HFFc6 (cell line): ENCODE results near the gene GLG1. TPM values are rescaled to one million over a fixed set of nuclear protein-coding genes. Genes with fewer than 3 reads are reported as not detected.
A peak's percentile ranks its signal among the peaks of the same experiment; 100 is the strongest.

ENCODE experiments used
- DNase-seq: peaks from one replicate; pipeline ENCODE4 v3.0.0-alpha.2; 2018
- H3K27ac Mint-ChIP-seq: 2 replicates; pipeline ENCODE4 v1.8.0; 2020; ENCODE audit warnings: mild to moderate bottlenecking, mixed read lengths
- H3K27me3 Mint-ChIP-seq: 2 replicates; pipeline ENCODE4 v1.8.0; 2021; ENCODE audit warnings: mild to moderate bottlenecking, moderate library complexity, mixed read lengths; ENCODE audit not compliant: insufficient read depth
- H3K36me3 Mint-ChIP-seq: 2 replicates; pipeline ENCODE4 v1.8.0; 2021; ENCODE audit warnings: low read depth, mixed read lengths
- H3K4me1 Mint-ChIP-seq: 2 replicates; pipeline ENCODE4 v1.8.0; 2020; ENCODE audit warnings: low read depth, mixed read lengths
- H3K4me3 Mint-ChIP-seq: 2 replicates; pipeline ENCODE4 v1.8.0; 2020; ENCODE audit warnings: mild to moderate bottlenecking, moderate library complexity, mixed read lengths
- H3K9me3 Mint-ChIP-seq: 2 replicates; pipeline ENCODE4 v1.8.0; 2020; ENCODE audit warnings: mild to moderate bottlenecking, mixed read lengths
- total RNA-seq, 6 experiments: library from RNA; stranded (reverse); fragmentation: NEBNext Ultra II Directional; extraction: Animal tissue kit (Norgen Biotek cat#: 25700); gene quantifications; 2 replicates in 1 of 6; 3 replicates in 5 of 6; pipeline ENCODE4 v1.2.3, GENCODE V29; 2021
- TF ChIP-seq, protein P1 (sequence below): fragments of 200-600 bp; sonication (generic); IDR thresholded peaks from 2 replicates; pipeline ENCODE4 v1.5.0; 2021; ENCODE audit warnings: antibody characterized with exemption, mild to moderate bottlenecking

GLG1 gene
- total RNA-seq, 6 experiments from 2014 or later, result 149 to 167 (median 161) TPM

DNA sequence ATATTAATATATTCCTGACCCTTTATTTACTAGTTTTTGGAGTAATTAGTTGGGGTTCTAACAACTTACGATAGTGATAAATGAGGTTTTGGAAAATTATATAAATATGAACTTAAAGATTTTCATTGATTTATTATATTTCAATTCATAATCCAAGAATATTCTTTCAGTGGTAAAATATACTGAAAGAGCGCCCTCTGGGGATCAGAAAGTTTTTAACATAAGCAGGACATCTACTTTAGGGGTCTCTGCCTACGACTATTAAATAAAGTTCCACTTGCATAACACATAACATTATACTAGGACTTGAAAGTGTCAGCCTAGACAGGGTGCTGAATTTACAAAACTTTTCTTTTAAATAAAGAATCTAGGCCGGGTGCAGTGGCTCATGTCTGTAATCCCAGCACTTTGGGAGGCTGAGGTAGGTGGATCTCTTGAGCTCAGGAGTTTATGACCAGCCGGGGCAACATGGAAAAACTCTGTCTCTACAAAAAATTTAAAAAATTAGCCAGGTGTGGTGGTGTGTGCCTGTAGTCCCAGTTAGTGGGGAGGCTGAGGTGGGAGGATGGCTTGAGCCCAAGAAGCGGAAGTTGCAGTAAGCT is 44.2 kb upstream of the GLG1 start:
- TF ChIP-seq, protein P1, sequence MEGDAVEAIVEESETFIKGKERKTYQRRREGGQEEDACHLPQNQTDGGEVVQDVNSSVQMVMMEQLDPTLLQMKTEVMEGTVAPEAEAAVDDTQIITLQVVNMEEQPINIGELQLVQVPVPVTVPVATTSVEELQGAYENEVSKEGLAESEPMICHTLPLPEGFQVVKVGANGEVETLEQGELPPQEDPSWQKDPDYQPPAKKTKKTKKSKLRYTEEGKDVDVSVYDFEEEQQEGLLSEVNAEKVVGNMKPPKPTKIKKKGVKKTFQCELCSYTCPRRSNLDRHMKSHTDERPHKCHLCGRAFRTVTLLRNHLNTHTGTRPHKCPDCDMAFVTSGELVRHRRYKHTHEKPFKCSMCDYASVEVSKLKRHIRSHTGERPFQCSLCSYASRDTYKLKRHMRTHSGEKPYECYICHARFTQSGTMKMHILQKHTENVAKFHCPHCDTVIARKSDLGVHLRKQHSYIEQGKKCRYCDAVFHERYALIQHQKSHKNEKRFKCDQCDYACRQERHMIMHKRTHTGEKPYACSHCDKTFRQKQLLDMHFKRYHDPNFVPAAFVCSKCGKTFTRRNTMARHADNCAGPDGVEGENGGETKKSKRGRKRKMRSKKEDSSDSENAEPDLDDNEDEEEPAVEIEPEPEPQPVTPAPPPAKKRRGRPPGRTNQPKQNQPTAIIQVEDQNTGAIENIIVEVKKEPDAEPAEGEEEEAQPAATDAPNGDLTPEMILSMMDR, result peak; percentile 85
- peaks cover 9% of the 10 kb centered on the region; the same call in 1 of the 2 replicates for H3K36me3 Mint-ChIP-seq
- no peak for DNase-seq
- H3K9me3 Mint-ChIP-seq, result no peaks in the 10 kb centered on the region
- H3K4me1 Mint-ChIP-seq, result peaks cover 28% of the 10 kb centered on the region
- H3K27me3 Mint-ChIP-seq, result peaks cover 4% of the 10 kb centered on the region; the same call in 1 of the 2 replicates
- H3K4me3 Mint-ChIP-seq, result no peak overlapping the region
- no peak overlapping the region for H3K27ac Mint-ChIP-seq

DNA sequence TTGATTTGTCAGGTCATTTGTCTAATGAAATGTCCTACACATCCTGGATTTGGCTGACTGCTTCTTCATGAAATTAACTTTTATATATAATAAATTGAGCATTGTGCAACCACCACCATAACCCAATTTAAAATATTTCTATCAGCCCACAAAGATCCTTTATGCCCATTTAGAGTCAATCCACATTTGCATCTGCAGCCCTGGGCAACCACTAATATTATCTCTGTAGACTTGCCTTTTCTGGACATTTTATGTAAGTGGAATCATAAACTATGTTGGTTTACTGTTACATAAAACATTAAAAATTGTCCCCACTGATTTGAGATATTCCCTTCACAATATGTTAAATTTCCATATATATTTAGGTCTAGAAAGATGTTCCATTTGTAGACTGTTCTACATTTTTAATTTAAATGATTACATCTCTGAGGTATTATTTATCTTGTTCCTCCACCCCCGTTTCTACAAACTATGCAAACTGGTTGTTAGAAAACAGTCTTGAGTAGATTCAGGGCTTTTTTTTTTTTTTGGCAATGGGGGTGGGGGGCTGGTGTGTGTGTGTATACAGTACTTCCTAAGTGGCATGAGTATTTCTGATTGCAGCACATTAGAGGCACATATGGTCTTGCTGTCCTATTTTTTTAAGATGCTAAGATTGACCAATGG is 43.1 kb upstream of the GLG1 start:
- no peak overlapping the region for H3K4me3 Mint-ChIP-seq
- TF ChIP-seq, protein P1, result no peak
- no peaks in the 10 kb centered on the region for H3K9me3 Mint-ChIP-seq
- DNase-seq, result no peak
- peaks cover 5% of the 10 kb centered on the region; the same call in 1 of the 2 replicates for H3K36me3 Mint-ChIP-seq
- no peak overlapping the region for H3K27ac Mint-ChIP-seq
- H3K27me3 Mint-ChIP-seq, result peaks cover 4% of the 10 kb centered on the region; the same call in 1 of the 2 replicates
- H3K4me1 Mint-ChIP-seq, result peaks cover 28% of the 10 kb centered on the region

- no peak for DNase-seq
- TF ChIP-seq, protein P1, result no peak
- H3K4me3 Mint-ChIP-seq, result no peak overlapping the region
- H3K27ac Mint-ChIP-seq, result no peak overlapping the region
- H3K9me3 Mint-ChIP-seq, result no peaks in the 10 kb centered on the region
- peaks cover 3% of the 10 kb centered on the region; the same call in 1 of the 2 replicates for H3K4me1 Mint-ChIP-seq
- H3K27me3 Mint-ChIP-seq, result peaks cover 2% of the 10 kb centered on the region; the same call in 1 of the 2 replicates
- peaks cover 5% of the 10 kb centered on the region for H3K36me3 Mint-ChIP-seq
Measured at GRCh38 chr16:74641969-74642368, 35.1 kb upstream of the GLG1 start.

DNA sequence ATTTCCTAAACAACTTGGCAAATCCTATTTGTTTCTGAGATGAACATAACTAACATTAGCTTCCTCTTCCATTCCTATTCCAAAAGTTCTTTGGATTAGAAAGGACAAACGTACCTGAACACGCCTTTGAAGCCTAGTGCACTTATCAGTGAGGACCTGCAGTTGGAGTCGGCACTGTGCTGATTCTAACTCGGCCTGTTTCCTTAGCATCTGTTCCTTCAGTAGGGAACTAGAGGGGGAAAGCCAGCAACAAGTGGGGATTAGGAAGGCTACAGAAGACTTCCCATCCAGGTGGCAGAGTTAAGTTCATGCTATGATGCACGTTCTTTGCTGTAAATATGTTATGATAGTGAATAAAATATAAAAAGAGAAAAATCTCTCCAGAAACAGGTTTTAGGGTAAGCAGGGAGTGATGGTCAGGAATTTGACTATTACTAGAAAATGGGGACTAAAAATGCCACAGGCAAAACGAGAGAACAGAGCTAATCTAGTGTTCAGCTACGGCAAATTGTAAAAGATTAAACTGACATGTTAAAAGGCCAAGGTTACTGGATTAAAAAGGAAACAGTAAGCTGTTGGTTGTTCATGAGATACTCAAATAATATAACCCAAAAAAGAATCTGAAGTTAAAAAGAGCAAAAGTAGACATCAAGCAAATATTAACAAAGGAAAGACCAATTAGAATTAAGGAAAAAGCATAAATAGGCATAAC is 31.0 kb upstream of the GLG1 start:
- no peak for DNase-seq
- no peaks in the 10 kb centered on the region for H3K36me3 Mint-ChIP-seq
- no peaks in the 10 kb centered on the region for H3K4me1 Mint-ChIP-seq
- H3K27ac Mint-ChIP-seq, result no peak overlapping the region
- no peaks in the 10 kb centered on the region for H3K9me3 Mint-ChIP-seq
- TF ChIP-seq, protein P1, result no peak
- H3K4me3 Mint-ChIP-seq, result no peak overlapping the region
- no peaks in the 10 kb centered on the region for H3K27me3 Mint-ChIP-seq

- no peaks in the 10 kb centered on the region for H3K4me1 Mint-ChIP-seq
Measured at GRCh38 chr16:74635303-74635702, 28.4 kb upstream of the GLG1 start.

More at GRCh38 chr16:74635303-74635702, 28.4 kb upstream of the GLG1 start:
- no peak for DNase-seq
- Mint-ChIP-seq H3K9me3 (no peaks in the 10 kb centered on the region), H3K27ac (no peak overlapping the region), H3K36me3 (peaks cover 6% of the 10 kb centered on the region; the same call in 1 of the 2 replicates), H3K27me3 (no peaks in the 10 kb centered on the region), H3K4me3 (no peak overlapping the region)
- TF ChIP-seq, protein P1, result no peak
